GM10847 (cell line): Measurements from ENCODE around the gene FXYD7.

ENCODE experiments used
- POLR2A ChIP-seq: IDR thresholded peaks from 2 replicates; pipeline ENCODE4 v1.6.1; 2011; ENCODE audit not compliant: insufficient read length; ENCODE audit errors: extremely low read depth

Gene FXYD7

DNA sequence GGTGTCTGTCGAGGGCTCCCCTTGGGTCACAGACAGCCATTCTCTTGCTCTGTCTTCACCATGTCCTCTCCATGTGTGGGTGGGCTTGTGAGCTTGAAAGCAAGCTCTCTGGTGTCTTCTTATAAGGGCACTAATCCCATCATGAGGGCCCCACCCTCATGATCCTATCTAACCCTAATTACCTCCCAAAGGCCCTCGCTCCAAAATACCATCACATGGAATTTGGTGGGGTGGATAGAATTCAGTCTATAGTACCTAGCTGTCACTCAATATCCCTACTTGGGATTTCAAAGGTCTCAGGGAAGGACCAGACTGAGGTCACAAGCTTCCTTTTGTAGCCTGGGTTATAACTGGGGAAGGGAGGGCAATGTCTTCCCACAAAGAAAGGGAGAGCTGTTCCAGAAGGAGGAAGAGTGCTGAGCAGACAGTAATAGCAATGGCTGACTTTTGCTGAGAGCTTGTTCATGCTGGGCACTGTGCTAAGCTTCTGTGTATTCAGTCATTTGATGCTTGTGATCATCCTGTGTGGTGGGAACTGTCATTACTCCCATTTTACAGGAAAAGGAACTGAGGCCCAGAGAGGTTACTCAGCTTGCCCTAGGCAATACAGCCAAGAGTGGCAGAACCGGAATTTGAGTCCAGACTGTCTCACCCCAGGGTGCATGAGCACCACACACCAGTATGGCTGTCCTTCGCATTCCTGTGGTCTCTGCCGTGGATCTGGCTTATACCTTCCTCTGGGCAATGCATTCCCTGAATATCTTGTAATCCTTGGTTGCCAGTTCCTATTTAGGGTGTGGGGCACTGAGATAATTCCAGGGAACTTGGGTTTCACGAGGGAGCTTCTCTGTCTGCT, 19.6 kb downstream of the FXYD7 start:
- TF ChIP-seq POLR2A: no peak

DNA sequence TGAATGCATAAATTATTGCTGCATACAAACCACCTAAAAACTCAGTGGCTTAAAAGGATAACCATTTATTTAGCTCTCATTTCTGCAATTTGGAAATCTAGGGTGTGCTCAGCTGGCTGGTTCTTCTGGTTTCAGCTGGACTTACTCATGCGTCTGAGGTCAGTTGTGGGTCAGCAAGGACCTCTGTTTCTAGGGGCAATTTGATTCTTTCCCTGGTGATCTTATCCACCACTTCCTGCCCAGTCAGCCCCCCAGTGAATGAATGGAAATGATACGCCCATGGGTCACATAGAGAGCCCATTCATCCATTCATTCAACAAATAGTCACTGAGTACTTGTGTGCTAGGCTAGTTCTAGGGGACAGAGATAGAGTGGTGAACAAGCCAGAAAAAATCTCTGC, 21.4 kb downstream of the FXYD7 start:
- no peak for TF ChIP-seq POLR2A

DNA sequence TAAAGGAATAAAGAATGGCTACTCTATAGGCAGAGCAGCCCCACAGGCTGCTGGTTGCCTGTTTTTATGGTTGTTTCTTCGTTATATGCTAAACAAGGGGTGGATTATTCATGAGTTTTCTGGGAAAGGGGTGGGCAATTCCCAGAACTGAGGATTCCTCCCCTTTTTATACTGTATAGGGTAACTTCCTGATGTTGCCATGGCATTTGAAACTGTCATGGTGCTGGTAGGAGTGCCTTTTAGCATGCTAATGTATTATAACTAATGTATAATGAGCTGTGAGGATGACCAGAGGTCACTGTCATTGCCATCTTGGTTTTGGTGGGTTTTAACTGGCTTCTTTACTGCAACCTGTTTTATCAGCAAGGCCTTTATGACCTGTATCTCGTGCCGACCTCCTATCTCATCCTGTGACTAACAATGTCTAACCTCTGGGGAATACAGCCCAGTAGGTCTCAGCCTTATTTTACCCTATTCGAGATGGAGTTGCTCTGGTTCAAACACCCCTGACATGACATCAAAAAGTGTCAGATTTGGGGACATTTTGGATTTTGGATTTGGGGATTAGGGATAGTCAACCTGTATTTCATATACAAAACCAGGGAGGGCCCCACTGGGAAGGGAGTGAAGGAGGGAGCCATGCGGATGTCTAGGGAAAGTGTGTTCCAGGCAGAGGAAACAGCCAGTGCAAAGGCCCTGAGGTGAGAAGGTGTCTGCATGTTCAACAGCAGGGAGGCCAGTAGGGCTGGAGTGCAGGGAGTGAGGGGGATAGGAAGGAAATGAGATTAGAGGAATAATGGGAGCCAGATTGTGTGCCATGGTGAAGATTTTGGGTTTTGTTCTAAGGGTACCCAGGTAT, 22.4 kb downstream of the FXYD7 start:
- no peak for TF ChIP-seq POLR2A

DNA sequence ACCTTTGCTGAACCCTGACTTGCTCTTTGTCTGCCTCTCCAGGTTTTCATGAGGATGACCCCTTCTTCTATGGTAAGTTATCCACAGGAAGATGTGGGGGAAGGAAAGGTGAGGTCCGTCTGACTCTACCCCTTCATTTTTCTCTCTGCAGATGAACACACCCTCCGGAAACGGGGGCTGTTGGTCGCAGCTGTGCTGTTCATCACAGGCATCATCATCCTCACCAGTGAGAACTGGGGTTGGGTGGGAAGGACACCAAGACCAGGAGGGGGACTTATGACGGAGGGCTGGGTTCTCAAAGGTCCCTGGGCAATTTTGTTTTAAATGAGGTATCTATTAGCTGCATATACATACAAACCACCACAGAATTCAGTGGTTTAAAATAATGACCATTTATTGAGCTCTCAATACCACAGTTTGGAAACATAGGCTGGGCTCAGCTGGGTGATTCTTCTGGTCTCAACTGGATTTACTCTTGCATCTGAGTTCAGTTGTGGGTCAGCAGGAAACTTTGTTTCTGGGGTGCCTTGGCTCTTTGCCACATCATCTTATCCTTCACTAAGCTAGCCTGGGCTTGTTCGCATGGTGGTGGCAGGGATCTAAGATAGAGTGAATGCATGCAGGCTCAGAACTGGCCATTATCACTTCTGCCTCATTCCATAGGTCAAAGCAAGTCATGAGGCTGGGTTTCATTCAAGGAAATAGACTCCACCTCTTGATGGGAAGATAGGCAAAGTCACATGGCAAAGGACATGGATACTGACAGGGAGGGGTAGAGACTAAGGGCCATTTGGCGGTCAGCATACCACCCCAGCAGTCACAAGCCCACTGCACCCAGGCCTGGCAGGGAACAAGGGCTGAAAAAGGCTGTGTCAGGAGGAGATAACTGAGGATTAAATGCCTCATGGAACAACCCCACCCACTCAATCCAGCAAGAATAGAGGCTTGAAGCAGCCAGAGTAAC, 23.3 kb downstream of the FXYD7 start:
- TF ChIP-seq POLR2A: no peak

DNA sequence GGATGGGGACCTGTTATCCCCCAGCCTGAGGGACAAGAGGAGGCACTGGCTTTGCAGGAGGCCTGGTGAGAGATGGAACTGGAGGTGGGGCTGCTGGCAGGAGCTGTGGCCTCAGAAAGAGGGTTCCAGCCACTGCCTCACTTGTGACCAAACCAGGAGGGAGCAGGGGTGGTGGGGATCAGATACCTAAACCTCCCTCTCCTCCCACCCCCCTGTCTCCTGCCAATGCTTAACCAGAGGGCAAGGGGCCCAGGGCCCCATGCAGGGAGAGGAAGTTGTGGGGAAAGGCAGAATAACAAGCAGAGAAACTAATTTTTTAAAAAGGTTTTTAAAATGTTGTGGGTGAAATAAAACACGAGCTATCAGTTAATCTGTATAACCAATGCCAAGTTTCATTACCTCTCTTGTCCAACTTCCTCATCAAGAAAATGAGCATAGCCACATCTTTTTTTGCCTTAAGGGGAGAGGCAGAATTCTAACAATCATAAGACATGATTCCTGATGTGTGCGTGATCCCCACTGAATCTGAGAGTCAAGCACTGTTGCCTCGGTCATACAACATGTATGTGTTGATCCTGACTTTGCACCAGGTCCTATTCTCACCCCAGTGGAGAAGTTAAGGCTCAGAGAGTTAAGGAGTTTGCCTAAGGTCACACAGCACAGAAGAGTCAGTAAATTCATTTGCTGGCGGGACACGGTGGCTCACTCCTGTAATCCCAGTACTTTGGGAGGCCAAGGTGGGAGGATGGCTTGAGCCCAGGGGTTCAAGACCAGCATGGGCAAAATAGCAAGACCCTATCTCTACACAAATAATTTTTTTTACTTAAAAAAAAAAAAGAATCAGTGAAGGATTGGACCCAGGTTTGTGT, 24.4 kb downstream of the FXYD7 start:
- no peak for TF ChIP-seq POLR2A

DNA sequence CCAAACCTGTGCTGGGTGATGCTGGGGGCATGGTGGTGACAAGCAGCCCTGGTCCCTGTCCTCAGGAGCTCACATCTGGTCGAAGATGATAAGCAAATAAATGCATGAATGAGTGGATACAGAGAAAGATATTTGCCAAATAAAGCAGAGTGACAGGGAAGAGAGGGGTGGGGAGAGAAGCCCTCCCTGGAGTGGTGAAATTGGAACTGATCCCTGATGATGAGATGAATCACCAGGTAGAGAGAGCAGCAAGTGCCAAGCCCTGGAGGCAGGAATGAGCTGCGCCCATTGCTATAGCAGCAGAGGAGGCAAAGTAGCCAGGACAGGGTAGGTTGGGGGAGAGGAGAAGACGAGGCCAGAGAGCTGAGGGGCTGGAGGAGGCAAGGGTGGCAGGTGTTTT, 25.1 kb downstream of the FXYD7 start:
- TF ChIP-seq POLR2A: no peak

DNA sequence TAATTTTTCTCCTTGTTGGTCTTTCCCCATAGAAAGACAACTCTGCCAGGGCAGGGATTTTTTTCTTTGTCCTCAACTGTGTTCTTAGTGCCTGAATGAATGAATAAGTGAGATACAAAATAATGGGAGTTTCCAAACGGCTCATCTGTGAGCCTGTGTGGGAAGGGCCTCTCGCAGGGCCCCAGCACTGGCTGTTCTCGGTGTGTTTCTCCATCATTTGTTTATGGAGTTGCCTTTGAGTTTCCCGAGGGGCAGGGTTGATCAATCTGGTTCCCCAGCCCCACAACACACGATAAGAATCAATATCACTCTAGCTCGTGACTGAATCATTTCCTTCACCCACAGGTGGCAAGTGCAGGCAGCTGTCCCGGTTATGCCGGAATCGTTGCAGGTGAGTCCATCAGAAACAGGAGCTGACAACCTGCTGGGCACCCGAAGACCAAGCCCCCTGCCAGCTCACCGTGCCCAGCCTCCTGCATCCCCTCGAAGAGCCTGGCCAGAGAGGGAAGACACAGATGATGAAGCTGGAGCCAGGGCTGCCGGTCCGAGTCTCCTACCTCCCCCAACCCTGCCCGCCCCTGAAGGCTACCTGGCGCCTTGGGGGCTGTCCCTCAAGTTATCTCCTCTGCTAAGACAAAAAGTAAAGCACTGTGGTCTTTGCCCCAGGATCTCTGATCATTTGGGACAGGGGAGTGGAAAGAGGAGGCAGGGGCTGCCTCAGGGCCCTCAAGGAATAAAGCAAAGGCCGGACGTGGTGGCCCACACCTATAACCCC, 26.4 kb downstream of the FXYD7 start:
- TF ChIP-seq POLR2A: no peak

DNA sequence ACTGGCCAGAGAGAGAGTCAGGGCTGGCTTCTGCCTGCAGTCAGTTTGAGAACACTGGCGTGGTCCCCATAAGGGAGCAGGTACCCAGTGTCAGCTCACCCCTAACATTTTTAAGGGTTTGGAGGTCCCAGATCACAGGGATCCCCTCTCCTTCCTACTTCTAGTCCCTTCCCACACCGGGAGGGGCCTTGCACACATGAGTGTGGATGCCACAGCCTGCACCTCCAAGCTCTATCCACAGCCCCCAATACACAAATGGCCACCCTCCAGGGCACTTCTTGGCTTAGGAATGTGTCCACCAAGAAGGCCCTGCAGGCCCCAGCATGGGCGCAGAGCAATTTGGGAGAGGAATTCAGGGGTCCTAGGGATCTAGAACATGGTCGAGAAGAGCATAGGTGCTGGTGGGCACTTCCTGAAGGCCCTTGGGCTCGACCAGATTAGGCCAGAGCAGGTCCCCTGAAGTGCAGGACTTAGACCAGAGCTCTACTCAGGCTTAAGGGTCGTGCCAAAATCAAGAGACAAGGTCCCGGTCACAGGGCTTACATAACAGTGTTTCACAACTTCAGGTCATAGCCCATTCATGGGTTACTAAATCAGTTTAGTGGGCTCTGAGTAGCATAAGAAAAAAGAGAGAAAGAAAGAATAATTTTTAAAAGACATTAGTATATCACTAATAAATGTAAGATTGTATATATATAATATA, 27.5 kb downstream of the FXYD7 start:
- no peak for TF ChIP-seq POLR2A

DNA sequence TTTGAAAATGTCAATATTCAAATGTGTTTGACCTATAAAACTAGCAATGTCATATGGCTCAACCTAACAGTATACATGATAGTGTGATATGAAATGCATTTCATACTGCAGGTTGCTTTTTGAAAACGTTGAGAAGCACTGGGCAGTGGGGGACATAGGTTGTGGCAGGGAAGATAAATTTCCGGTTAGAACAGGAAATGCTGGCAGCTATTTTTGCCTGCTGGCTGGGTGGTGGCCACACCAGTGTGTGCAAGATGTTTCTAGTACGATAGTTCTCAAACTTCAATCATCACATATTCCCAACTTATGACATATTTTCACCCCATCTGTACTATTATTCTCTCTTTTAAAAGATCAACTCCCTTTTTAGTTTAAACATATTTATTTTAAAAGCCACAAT, 28.7 kb downstream of the FXYD7 start:
- no peak for TF ChIP-seq POLR2A

DNA sequence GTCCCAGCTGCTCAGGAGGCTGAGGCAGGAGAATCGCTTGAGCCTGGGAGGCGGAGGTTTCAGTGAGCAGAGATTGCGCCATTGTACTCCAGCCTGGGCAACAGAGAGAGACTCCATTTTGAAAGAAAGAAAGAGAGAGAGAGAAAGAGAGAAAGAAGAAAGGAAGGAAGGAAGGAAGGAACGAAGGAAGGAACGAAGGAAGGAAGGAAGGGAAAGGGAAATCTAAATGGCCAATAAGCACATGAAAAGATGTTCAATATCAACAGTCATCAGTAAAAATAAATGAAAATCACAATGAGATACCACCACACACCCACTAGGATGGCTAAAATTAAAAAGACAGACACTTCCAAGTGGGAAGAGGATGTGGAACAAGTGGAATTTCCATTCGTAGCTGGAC, 31.2 kb downstream of the FXYD7 start:
- no peak for TF ChIP-seq POLR2A

DNA sequence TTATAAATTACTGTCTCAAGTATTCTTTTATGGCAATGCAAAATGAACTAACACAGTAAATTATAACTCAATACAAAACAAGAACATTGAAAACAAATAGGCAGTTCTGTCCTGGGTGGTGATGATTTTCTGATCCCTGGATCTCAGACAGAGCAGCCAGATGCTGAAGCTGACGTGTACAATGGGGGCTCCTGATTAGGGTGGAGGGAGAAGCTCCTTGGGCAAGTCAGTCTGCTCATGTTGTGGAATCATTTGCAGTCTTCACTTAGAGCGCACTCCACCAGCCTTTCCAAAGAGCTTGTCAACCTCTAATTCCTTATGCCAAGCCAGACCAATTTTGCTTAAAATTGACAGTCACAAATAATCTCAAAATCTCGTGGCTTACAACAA, 33.1 kb downstream of the FXYD7 start:
- TF ChIP-seq POLR2A: no peak

DNA sequence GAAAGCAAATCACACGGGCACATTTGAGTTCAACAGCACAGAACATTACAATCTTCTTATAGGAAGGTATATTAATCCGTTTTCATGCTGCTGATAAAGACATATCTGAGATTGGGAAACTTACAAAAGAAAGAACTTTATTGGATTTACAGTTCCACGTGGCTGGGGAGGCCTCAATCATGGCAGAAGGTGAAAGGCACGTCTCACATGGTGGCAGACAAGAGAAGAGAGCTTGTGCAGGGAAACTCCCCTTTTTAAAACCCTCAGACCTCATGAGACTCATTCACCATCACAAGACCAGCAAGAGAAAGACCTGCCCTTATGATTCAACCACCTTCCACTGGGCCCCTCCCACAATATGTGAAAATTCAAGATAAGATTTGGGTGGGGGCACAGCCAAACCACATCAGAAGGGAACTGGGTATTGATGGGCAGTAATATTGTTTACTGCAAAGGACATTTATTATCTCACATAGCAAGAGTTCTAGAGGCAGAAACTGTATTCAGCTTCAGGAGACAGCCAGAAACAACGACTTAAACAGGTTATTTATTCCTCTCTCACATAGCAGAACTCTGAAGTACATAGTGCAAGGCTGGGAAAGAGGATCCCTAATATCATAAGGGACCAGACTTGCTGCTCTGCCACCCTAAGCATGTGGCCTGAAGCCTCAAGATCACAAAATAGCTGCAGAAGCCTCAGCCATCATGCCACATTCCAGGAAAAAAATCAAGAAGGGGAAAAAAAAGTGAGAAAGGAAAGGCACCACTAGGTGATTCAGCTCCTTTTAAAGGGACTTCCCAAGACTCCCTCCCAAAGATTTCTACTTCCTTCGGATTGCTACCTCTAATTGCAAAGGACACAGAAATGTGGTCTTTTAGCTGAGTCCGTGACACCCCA, 34.6 kb downstream of the FXYD7 start:
- TF ChIP-seq POLR2A: no peak

DNA sequence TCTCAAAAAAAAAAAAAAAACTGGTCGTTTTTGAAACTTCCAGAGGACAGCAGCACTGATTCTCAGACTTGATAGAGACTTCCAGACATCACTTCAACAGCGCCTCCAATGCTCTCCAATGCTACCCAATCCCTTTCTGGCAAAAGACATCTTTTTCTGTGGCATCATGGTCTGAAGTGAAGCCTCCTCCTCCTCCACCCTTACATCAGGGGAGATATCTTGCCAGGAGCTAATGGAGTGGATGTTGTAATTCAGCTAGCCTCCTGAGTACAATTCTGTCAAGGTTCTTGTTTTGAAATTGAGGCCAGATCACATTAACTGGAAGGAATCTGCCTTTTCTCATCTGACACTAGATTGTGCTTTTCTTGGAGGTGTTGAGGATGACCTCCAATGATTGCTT, 35.6 kb downstream of the FXYD7 start:
- TF ChIP-seq POLR2A: no peak
